ACHN (cell line): ENCODE measurements around the gene PLEKHM3.

ENCODE experiments used
- DNase-seq: peaks from one replicate; pipeline ENCODE4 v3.0.0-alpha.2; 2015
- in situ Hi-C: cut with HindIII; loops from 2 replicates; pipeline ENCODE4 v1.10.0; 2017; ENCODE audit warnings: low sequenced_read_pairs, low pct_ligation_motif_present, low pct_unique_long_range_greater_than_20kb

The PLEKHM3 gene

GRCh38 chr2:207854484-207855440, 170.6 kb downstream of the PLEKHM3 start:
- in situ Hi-C loops, result no loop called here
- peak; percentile 39 for DNase-seq

DNA sequence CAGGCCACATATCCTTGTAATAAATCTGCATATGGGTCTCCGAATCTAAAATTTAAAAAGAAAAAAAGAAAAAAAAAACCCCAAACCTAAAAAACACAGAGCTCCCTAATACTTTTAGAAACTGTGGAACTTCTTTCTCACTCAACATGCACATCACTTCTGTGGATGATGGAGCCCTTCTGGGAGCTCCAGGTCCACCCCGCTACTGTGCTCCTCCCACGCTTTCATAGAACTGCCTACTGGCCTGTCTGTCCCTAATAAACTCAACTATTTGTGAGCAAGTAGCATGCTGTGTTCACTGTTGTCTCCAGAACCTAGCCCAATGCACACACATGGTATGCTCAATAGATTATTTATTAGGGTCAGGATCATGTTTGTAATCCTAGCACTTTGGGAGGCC, 172.5 kb downstream of the PLEKHM3 start:
- in situ Hi-C loops, result no loop called here
- no peak for DNase-seq

- in situ Hi-C loops, result no loop called here
- DNase-seq, result no peak
These were observed 175.9 kb downstream of the PLEKHM3 start for GRCh38 chr2:207849443-207849842.

GRCh38 chr2:207848545-207848928, 176.8 kb downstream of the PLEKHM3 start:
- in situ Hi-C loops, result no loop called here
- DNase-seq, result no peak

- DNase-seq, result no peak
- in situ Hi-C loops, result no loop called here
These were observed 177.4 kb downstream of the PLEKHM3 start for GRCh38 chr2:207847807-207848544.

DNA sequence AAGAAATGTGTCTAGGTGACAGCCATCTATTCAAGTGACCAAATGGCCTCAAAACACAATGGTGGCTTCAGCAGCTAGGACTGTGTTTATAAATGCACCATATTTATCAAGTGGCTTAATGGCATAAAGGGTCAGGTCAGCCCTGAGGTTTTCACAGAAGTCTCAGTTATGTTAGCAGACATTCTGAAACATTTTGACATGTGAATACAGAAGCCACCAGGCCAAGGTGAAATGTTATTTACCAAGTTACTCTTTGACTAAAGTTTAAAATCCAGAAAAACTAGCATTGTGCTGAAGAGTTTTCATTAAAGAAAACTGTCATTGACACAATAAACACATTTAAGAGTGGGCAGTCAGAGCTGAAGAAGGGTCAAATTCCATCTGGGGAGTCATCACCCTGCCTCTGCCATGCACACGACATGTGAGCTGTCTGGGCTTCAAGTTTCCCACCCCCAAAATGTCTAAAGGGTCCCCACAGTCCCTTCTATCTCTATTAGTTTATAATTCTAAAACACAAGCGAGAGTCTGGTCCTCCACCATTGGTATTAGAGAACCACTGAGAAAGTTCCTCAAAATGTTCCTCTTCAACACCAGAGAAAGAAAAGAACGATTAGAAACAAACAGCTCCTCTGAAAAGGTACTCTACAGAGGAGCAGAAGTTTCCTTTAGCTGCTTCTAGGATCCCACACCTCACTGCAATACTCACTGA, 178.1 kb downstream of the PLEKHM3 start:
- DNase-seq, result no peak
- in situ Hi-C loops, result no loop called here

DNA sequence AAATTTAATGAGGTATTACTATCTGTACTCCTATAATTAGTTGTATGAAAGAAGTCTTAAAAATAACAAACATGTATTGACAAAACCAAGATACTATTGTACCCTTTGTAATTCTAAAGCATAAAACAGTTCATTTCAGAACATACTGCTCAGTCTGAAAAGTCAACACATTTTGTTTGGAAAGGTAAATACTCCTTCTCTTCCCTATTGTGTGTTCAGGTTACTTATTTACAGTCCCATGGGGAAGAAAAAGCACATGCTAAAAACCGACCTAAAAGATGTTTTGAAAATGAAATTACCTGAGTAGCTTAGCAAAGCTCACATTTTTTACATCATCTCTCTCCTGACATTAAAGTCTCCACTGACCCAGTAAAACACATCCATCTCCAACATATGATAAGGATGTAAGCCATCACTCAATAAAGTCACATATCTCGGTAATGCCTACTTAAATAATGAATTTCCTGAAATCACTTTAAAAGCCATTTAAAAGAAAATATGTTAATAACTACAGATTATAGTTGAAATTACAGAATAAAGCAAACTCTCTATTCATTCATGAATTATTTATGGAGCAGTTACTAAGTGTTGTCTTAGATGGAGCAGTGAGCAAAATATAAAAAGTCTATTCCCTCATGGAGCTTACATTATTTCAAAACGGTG, 180.0 kb downstream of the PLEKHM3 start:
- in situ Hi-C loops, result no loop called here

DNA sequence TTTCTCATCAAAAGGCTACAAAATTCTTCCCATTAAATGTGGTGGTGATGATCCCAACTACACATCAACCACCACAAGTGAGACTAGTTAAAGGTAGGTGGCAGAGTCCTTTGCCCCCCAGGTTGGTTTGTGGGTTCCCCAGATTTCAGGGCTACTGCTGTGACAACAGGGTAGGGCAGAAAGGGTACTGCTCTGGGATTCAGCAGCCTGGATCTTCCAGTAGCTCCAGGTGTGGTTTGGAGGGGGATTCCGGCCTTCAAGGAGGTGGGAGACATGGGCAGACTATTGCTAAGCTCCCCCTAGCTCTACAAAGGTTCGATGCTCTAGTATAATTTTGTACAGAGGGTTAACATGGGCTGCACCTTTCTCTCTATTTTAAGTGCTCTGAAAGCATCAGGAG, 180.7 kb downstream of the PLEKHM3 start:
- in situ Hi-C loops, result no loop called here

More for the DNA sequence above, 180.0 kb downstream of the PLEKHM3 start:
- no peak for DNase-seq

GRCh38 chr2:207840101-207840500, 185.2 kb downstream of the PLEKHM3 start:
- DNase-seq, result no peak
- in situ Hi-C loops, result no loop called here

More for the DNA sequence above, 180.7 kb downstream of the PLEKHM3 start:
- DNase-seq, result no peak

GRCh38 chr2:207839575-207839974, 185.8 kb downstream of the PLEKHM3 start:
- in situ Hi-C loops, result no loop called here

DNA sequence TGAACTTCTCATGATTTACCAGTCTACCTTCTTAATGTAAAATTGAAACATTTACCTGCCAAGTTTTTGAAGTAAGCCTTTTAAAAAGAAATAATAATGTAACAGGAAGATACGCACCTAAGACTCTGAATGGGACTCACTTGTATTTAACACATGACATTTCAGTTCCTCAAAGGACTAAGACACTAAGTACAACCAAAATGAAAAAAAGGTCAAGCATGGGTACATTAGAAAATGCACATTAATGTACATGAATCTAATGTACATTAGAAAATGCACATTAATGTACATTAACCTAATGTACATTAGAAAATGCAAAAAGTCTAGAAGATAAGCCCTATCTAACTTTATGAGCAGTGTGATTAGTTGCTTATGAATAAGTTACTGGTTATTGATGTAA, 186.3 kb downstream of the PLEKHM3 start:
- no peak for DNase-seq
- in situ Hi-C loops, result no loop called here

More at GRCh38 chr2:207839575-207839974, 185.8 kb downstream of the PLEKHM3 start:
- DNase-seq, result no peak

DNA sequence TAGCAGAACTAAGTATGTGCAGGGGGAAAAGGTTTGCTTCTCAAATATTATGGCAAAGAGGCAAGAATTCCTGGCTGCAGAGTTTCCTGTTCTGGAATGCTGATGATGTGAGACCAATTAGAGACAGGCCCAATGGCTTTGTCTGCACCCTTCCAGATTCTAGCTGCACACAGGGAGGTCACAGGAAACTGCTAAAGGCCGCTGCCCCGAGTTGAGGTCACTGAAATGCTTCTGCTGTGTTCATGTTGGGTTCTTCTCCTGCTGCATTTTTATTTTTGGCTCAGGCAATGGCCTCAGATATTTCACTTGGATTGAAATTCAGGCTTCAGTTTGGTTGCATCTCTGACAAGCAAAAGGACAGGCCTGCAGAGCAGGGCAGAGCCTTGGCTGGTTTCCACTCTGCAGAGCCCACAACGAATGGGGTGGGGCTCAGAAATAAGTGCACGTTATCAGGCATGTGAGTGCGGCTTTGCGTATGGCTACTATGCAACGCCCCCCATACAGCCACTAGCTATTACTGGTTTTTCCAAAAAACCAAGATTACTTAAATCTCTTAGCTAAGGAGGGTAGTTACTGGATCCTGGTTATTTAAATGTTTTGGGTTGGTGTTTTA, 188.7 kb downstream of the PLEKHM3 start:
- DNase-seq, result no peak
- in situ Hi-C loops, result no loop called here

DNA sequence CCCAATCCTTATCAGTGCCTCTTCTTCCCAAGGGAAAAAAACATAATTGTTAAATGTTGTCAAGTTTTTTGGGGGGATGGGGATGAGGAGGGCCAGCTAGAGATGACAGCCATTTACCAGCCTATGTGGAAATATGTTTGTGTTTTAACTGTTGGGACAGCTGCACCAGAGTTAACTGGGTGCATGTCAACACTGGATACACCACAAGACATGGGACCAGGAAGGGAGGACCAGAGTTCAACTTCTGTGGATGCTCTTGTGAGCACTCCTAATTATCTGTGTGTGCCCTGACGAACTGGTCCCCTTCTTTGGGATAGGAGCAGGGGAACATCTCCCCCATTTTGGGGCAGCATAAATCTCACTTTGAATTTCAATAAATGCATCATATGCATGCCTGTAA, 189.5 kb downstream of the PLEKHM3 start:
- in situ Hi-C loops, result no loop called here
- no peak for DNase-seq

GRCh38 chr2:207833251-207833751, 192.0 kb downstream of the PLEKHM3 start:
- in situ Hi-C loops, result no loop called here
- DNase-seq, result no peak

- no peak for DNase-seq
- in situ Hi-C loops, result no loop called here
These were observed 193.6 kb downstream of the PLEKHM3 start for GRCh38 chr2:207831584-207832248.

DNA sequence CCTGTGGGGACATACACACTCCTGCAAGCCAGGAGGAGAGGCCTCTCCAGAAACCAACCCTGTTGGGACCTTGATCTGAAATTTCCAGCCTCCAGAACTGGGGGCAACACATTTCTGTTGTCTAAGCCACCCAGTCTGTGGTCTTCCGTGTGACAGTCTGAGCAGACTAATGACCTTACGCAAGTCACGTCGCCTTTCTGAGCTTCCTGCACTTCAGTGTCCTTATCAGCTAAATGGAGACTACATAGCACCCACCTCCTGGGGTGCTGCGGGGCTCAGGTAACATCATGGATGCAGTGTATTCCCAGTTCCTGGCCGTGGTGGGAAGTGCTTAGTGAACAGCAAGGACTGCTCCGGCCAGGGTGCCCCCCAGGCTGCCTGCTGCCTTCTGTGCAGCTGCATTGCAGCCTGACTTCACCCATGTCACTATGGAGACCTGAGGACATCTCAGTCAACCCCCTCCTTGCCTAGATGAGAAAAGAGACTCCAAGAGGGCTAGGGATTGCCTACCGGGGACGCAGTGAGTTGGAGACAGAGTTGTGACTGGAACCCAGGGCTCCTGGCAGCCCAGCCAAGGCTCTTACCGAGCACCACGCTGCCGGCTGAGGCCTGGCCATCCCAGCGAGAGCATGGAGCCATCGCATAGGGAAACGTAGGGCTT, 194.4 kb downstream of the PLEKHM3 start:
- DNase-seq, result no peak

More for the DNA sequence above, 194.4 kb downstream of the PLEKHM3 start:
- in situ Hi-C loops, result no loop called here
